Measurements from ENCODE around the gene ENAH.

ENAH gene

DNA sequence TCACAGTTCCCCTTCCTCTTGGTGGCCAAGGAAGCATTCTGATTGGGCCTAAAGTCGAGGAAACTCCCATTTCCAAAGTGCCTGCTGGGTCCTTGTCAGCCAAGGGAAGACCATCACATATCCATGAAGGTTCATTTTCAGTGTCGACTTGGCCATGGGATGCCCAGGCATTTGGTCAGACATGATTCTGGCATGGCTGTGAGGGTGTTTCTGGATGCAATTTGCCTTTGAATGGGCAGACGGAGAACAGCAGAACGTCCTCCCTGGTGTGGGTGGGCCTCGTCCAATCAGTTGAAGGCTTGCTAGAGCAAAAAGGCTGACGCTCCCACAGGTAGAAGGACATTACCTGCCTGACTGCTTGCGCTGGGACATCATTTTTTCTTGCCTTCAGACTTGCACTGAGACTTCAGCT is 176.8 kb downstream of the ENAH start:
- no peak for TF ChIP-seq FOXP2 (optimal IDR thresholded peaks at IDR 0.05; ENCODE audit: borderline replicate concordance, extremely low read depth, extremely low read length, insufficient read depth)
- no peak for TF ChIP-seq SIN3A (IDR thresholded peaks at IDR 0.05; ENCODE audit: borderline replicate concordance, insufficient read depth, low read length)
- TF ChIP-seq, protein P1, sequence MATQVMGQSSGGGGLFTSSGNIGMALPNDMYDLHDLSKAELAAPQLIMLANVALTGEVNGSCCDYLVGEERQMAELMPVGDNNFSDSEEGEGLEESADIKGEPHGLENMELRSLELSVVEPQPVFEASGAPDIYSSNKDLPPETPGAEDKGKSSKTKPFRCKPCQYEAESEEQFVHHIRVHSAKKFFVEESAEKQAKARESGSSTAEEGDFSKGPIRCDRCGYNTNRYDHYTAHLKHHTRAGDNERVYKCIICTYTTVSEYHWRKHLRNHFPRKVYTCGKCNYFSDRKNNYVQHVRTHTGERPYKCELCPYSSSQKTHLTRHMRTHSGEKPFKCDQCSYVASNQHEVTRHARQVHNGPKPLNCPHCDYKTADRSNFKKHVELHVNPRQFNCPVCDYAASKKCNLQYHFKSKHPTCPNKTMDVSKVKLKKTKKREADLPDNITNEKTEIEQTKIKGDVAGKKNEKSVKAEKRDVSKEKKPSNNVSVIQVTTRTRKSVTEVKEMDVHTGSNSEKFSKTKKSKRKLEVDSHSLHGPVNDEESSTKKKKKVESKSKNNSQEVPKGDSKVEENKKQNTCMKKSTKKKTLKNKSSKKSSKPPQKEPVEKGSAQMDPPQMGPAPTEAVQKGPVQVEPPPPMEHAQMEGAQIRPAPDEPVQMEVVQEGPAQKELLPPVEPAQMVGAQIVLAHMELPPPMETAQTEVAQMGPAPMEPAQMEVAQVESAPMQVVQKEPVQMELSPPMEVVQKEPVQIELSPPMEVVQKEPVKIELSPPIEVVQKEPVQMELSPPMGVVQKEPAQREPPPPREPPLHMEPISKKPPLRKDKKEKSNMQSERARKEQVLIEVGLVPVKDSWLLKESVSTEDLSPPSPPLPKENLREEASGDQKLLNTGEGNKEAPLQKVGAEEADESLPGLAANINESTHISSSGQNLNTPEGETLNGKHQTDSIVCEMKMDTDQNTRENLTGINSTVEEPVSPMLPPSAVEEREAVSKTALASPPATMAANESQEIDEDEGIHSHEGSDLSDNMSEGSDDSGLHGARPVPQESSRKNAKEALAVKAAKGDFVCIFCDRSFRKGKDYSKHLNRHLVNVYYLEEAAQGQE (IDR thresholded peaks at IDR 0.05; ENCODE audit: insufficient read depth in 1 of 2, low read depth in 2 of 2, low read length in 2 of 2): no peak
- TF ChIP-seq POLR2AphosphoS5 (IDR thresholded peaks at IDR 0.05; ENCODE audit: low read depth, low read length): no peak
- TF ChIP-seq TAF1 (IDR thresholded peaks at IDR 0.05; ENCODE audit: borderline replicate concordance, insufficient read depth, low read length): no peak

DNA sequence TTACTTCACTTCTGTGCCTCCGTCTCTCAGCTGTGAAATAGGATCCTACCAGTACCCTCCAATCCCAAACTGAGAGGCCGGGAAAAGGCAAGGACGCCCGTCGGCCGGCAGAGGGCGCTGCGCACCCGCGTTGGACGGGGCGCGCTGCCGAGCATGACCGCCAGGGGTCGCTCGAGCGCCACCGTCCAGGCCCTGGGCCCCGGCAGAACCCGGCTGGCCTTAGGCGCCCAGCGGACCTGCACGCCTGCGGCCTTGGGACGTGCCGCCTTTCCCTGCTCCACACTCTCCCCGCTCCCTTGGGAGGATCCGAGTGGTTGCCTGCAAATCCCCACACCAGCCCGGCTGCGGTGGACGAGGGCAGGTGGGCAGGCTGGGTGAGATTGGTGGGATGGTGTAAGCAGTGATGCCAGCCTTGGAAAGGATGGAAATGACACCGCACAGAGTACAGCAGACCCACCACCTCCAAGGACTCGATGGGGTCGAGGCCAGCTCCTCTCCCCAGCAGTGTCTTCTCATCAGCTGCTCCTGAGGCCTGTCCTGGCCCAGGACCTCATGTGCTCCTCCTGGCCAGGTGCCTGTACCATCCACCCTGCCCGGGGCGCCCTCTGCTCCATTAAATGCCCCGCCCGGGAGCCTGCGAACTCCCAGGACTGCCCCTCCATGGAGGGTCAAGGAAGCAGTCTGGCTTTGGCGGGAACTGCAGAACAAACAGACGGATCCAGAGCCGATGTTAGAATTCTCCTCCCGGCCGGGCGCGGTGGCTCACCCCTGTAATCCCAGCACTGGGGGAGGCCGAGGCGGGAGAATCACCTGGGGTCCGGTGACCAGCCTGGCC is 177.7 kb downstream of the ENAH start:
- TF ChIP-seq FOXP2 (optimal IDR thresholded peaks at IDR 0.05; ENCODE audit: borderline replicate concordance, extremely low read depth, extremely low read length, insufficient read depth): peak; percentile 61
- no peak for TF ChIP-seq TAF1 (IDR thresholded peaks at IDR 0.05; ENCODE audit: borderline replicate concordance, insufficient read depth, low read length)

DNA sequence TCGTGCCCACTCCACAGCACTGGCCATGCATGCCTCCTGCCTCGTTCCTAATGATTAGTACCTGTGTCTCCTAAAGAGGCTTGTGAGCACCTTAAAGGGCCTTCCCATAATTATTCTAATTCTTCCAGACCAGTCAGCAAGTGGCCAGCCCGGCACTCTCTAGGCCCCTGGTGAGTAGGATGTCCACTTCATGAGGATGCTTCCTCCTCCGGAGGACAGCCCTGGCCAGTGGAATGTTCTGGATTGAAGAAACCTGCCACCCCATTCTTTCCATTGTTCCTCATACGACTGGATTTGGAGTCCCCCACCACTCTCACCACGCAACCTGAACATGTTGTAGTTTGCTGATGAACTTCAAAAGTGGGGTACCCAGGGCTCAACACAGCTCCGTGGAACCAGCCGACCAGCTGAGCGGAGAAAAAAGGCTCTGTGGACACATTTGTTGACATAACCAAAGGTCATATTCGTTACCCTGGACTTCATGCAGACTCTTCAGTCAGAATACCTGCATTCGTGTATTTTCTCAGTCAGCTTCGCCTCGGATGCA is 178.4 kb downstream of the ENAH start:
- no peak for TF ChIP-seq POLR2AphosphoS5 (IDR thresholded peaks at IDR 0.05; ENCODE audit: low read depth, low read length)
- TF ChIP-seq TAF1 (IDR thresholded peaks at IDR 0.05; ENCODE audit: borderline replicate concordance, insufficient read depth, low read length): no peak
- TF ChIP-seq SIN3A (IDR thresholded peaks at IDR 0.05; ENCODE audit: borderline replicate concordance, insufficient read depth, low read length): no peak
- TF ChIP-seq FOXP2 (optimal IDR thresholded peaks at IDR 0.05; ENCODE audit: borderline replicate concordance, extremely low read depth, extremely low read length, insufficient read depth): no peak
- TF ChIP-seq, protein P1 (IDR thresholded peaks at IDR 0.05; ENCODE audit: insufficient read depth in 1 of 2, low read depth in 2 of 2, low read length in 2 of 2): no peak

DNA sequence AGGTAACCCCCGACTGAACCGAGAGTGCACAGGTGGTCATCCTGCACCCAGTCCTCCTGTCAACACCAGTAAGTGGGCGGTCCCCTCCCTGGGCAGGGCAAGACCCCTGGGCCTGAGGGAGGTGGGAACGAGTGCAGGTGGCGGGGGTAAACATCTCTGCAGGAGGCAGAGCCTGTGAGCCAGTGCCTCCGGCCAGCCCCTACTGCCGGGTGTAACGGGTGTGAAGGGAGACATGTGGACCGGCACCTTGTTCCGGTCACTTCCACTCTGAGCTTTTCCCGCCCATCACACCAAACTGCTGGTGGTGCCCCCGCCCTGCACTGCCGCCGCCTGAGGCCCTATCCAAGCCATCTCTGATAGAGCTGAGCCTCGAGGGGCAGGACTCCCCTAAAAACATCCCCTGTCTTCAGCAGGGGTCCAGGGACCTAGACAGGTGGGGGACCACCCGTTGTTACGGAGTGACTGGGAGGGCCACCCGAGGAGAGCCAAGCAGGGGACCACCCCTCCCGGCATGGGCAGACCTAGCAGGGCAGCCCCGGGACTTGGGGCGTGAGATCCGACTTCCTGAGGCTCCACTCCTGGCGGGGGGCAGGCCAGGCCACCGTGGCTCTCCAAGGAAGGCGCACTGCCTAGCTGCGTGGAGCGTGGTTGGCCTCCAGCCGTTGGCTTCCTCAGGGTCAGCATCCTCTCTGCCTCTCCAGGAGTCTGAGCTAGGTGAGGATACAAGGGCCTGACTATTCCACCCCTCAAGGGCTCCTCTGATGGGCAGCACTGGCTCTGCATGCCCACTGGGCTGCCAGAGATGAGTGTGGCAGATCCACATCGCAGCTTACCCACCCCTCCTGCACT is 181.2 kb downstream of the ENAH start:
- no peak for TF ChIP-seq SIN3A (IDR thresholded peaks at IDR 0.05; ENCODE audit: borderline replicate concordance, insufficient read depth, low read length)

DNA sequence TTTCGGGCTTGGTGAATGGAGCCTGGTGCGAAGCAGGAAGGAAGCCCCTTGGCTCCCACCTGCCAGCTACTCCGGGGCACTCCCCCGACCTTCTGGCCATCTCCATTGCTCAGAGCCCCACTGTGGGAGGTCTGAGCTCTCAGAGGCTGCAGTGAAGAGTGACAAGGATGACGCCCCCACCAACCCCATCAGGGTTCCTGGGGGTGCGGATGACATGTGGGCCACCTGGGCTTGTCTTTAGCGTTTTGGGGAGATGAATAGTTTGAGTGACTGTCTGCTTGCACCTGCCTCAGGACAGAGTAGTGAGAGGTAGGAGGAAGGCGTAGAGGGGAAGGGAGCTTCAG is 181.8 kb downstream of the ENAH start:
- TF ChIP-seq, protein P1 (IDR thresholded peaks at IDR 0.05; ENCODE audit: insufficient read depth in 1 of 2, low read depth in 2 of 2, low read length in 2 of 2): no peak
- TF ChIP-seq FOXP2 (optimal IDR thresholded peaks at IDR 0.05; ENCODE audit: borderline replicate concordance, extremely low read depth, extremely low read length, insufficient read depth) (no peak), SIN3A (IDR thresholded peaks at IDR 0.05; ENCODE audit: borderline replicate concordance, insufficient read depth, low read length) (no peak), TAF1 (IDR thresholded peaks at IDR 0.05; ENCODE audit: borderline replicate concordance, insufficient read depth, low read length) (no peak), POLR2AphosphoS5 (IDR thresholded peaks at IDR 0.05; ENCODE audit: low read depth, low read length) (no peak)
